ENCODE measurements around the gene OSBPL6.
"Not testable (repeated sequence)": the region's sequence is repeated elsewhere in the genome, so short reads cannot be mapped to it uniquely, and the experiment has no call there.

The OSBPL6 gene

GRCh38 chr2:178404368-178404767, 210.1 kb downstream of the OSBPL6 start:
- H3K9me3 ChIP-seq (ENCODE audit: control insufficient read depth, low read length) = no peaks in the 10 kb centered on the region
- no peaks in the 10 kb centered on the region for H3K27me3 ChIP-seq (ENCODE audit: control insufficient read depth, insufficient read depth, low read length, poor library complexity, severe bottlenecking)
- no peaks in the 10 kb centered on the region for H3K36me3 ChIP-seq (ENCODE audit: control insufficient read depth, insufficient read depth, low read length)
- WGBS, 2 experiments = 86 to 90% methylated on average over 4 of the region's 4 CpGs
- no peak overlapping the region for H3K27ac ChIP-seq (ENCODE audit: insufficient read depth, low read depth, low read length, poor library complexity, severe bottlenecking)
- H3K4me1 ChIP-seq (ENCODE audit: control insufficient read depth, insufficient read depth, low read length) = no peaks in the 10 kb centered on the region
- H3K4me3 ChIP-seq (ENCODE audit: insufficient read depth, low read depth, low read length) = no peak overlapping the region

GRCh38 chr2:178409261-178409660, 214.9 kb downstream of the OSBPL6 start:
- Histone ChIP-seq H3K27me3 (ENCODE audit: control insufficient read depth, insufficient read depth, low read length, poor library complexity, severe bottlenecking) (no peaks in the 10 kb centered on the region), H3K27ac (ENCODE audit: insufficient read depth, low read depth, low read length, poor library complexity, severe bottlenecking) (no peak overlapping the region), H3K4me3 (ENCODE audit: insufficient read depth, low read depth, low read length) (no peak overlapping the region), H3K4me1 (ENCODE audit: control insufficient read depth, insufficient read depth, low read length) (no peaks in the 10 kb centered on the region), H3K9me3 (ENCODE audit: control insufficient read depth, low read length) (no peaks in the 10 kb centered on the region), H3K36me3 (ENCODE audit: control insufficient read depth, insufficient read depth, low read length) (no peaks in the 10 kb centered on the region)
- WGBS, 2 experiments = 88 to 92% methylated on average over 2 to 5 of the region's 5 CpGs

- no peaks in the 10 kb centered on the region for H3K9me3 ChIP-seq (ENCODE audit: control insufficient read depth, low read length)
- H3K4me3 ChIP-seq (ENCODE audit: insufficient read depth, low read depth, low read length) = no peak overlapping the region
- no peak overlapping the region for H3K27ac ChIP-seq (ENCODE audit: insufficient read depth, low read depth, low read length, poor library complexity, severe bottlenecking)
- no peaks in the 10 kb centered on the region for H3K4me1 ChIP-seq (ENCODE audit: control insufficient read depth, insufficient read depth, low read length)
- H3K27me3 ChIP-seq (ENCODE audit: control insufficient read depth, insufficient read depth, low read length, poor library complexity, severe bottlenecking) = no peaks in the 10 kb centered on the region
- H3K36me3 ChIP-seq (ENCODE audit: control insufficient read depth, insufficient read depth, low read length) = no peaks in the 10 kb centered on the region
- 66 to 80% methylated on average over 3 of the region's 3 CpGs for WGBS, 2 experiments
These were observed 217.7 kb downstream of the OSBPL6 start for GRCh38 chr2:178412047-178412446.

- not testable (repeated sequence) for H3K9me3 ChIP-seq (ENCODE audit: control insufficient read depth, low read length); H3K27ac ChIP-seq (ENCODE audit: insufficient read depth, low read depth, low read length, poor library complexity, severe bottlenecking)
- 84 to 93% methylated on average over 8 of the region's 8 CpGs for WGBS, 2 experiments
These were observed 218.1 kb downstream of the OSBPL6 start for GRCh38 chr2:178412453-178412852.

GRCh38 chr2:178413472-178414265, 219.4 kb downstream of the OSBPL6 start:
- Histone ChIP-seq H3K27me3 (ENCODE audit: control insufficient read depth, insufficient read depth, low read length, poor library complexity, severe bottlenecking) (no peaks in the 10 kb centered on the region), H3K4me3 (ENCODE audit: insufficient read depth, low read depth, low read length) (peak overlapping the region; percentile 67), H3K27ac (ENCODE audit: insufficient read depth, low read depth, low read length, poor library complexity, severe bottlenecking) (peak overlapping the region; percentile 94), H3K9me3 (ENCODE audit: control insufficient read depth, low read length) (no peaks in the 10 kb centered on the region), H3K36me3 (ENCODE audit: control insufficient read depth, insufficient read depth, low read length) (no peaks in the 10 kb centered on the region), H3K4me1 (ENCODE audit: control insufficient read depth, insufficient read depth, low read length) (no peaks in the 10 kb centered on the region)
- 0 to 1% methylated on average over 45 of the region's 45 CpGs for WGBS, 2 experiments

More at GRCh38 chr2:178412453-178412852, 218.1 kb downstream of the OSBPL6 start:
- H3K4me3 ChIP-seq (ENCODE audit: insufficient read depth, low read depth, low read length); H3K27me3 ChIP-seq (ENCODE audit: control insufficient read depth, insufficient read depth, low read length, poor library complexity, severe bottlenecking); H3K36me3 ChIP-seq (ENCODE audit: control insufficient read depth, insufficient read depth, low read length); H3K4me1 ChIP-seq (ENCODE audit: control insufficient read depth, insufficient read depth, low read length): not testable (repeated sequence)

- Histone ChIP-seq H3K36me3 (ENCODE audit: control insufficient read depth, insufficient read depth, low read length) (no peaks in the 10 kb centered on the region), H3K27ac (ENCODE audit: insufficient read depth, low read depth, low read length, poor library complexity, severe bottlenecking) (peak overlapping the region; percentile 94), H3K4me3 (ENCODE audit: insufficient read depth, low read depth, low read length) (peak overlapping the region; percentile 67), H3K4me1 (ENCODE audit: control insufficient read depth, insufficient read depth, low read length) (no peaks in the 10 kb centered on the region), H3K9me3 (ENCODE audit: control insufficient read depth, low read length) (no peaks in the 10 kb centered on the region), H3K27me3 (ENCODE audit: control insufficient read depth, insufficient read depth, low read length, poor library complexity, severe bottlenecking) (no peaks in the 10 kb centered on the region)
- 23 to 25% methylated on average over 20 to 21 of the region's 21 CpGs for WGBS, 2 experiments
These were observed 220.2 kb downstream of the OSBPL6 start for GRCh38 chr2:178414266-178415247.

- no peaks in the 10 kb centered on the region for H3K9me3 ChIP-seq (ENCODE audit: control insufficient read depth, low read length)
- H3K4me3 ChIP-seq (ENCODE audit: insufficient read depth, low read depth, low read length) = no peak overlapping the region
These were observed 221.7 kb downstream of the OSBPL6 start for GRCh38 chr2:178415979-178416378.

GRCh38 chr2:178417916-178418315, 223.6 kb downstream of the OSBPL6 start:
- WGBS, 2 experiments = 91 to 93% methylated on average over 3 of the region's 3 CpGs
- Histone ChIP-seq H3K36me3 (ENCODE audit: control insufficient read depth, insufficient read depth, low read length) (no peaks in the 10 kb centered on the region), H3K4me1 (ENCODE audit: control insufficient read depth, insufficient read depth, low read length) (no peaks in the 10 kb centered on the region), H3K9me3 (ENCODE audit: control insufficient read depth, low read length) (no peaks in the 10 kb centered on the region), H3K27me3 (ENCODE audit: control insufficient read depth, insufficient read depth, low read length, poor library complexity, severe bottlenecking) (no peaks in the 10 kb centered on the region), H3K27ac (ENCODE audit: insufficient read depth, low read depth, low read length, poor library complexity, severe bottlenecking) (no peak overlapping the region), H3K4me3 (ENCODE audit: insufficient read depth, low read depth, low read length) (no peak overlapping the region)

More at GRCh38 chr2:178415979-178416378, 221.7 kb downstream of the OSBPL6 start:
- H3K27ac ChIP-seq (ENCODE audit: insufficient read depth, low read depth, low read length, poor library complexity, severe bottlenecking) = no peak overlapping the region
- no peaks in the 10 kb centered on the region for H3K27me3 ChIP-seq (ENCODE audit: control insufficient read depth, insufficient read depth, low read length, poor library complexity, severe bottlenecking)
- no peaks in the 10 kb centered on the region for H3K4me1 ChIP-seq (ENCODE audit: control insufficient read depth, insufficient read depth, low read length)
- no peaks in the 10 kb centered on the region for H3K36me3 ChIP-seq (ENCODE audit: control insufficient read depth, insufficient read depth, low read length)

- no peaks in the 10 kb centered on the region for H3K36me3 ChIP-seq (ENCODE audit: control insufficient read depth, insufficient read depth, low read length)
- no peak overlapping the region for H3K4me3 ChIP-seq (ENCODE audit: insufficient read depth, low read depth, low read length)
- 100% methylated on average over 1 of the region's 1 CpG; no CpG with 5 or more reads in 1 of the 2 experiments for WGBS, 2 experiments
- no peaks in the 10 kb centered on the region for H3K27me3 ChIP-seq (ENCODE audit: control insufficient read depth, insufficient read depth, low read length, poor library complexity, severe bottlenecking)
- no peaks in the 10 kb centered on the region for H3K9me3 ChIP-seq (ENCODE audit: control insufficient read depth, low read length)
- H3K27ac ChIP-seq (ENCODE audit: insufficient read depth, low read depth, low read length, poor library complexity, severe bottlenecking) = no peak overlapping the region
- H3K4me1 ChIP-seq (ENCODE audit: control insufficient read depth, insufficient read depth, low read length) = no peaks in the 10 kb centered on the region
These were observed 224.1 kb downstream of the OSBPL6 start for GRCh38 chr2:178418426-178418825.

GRCh38 chr2:178419123-178419522, 224.8 kb downstream of the OSBPL6 start:
- 89% methylated on average over 1 of the region's 1 CpG; no CpG with 5 or more reads in 1 of the 2 experiments for WGBS, 2 experiments
- Histone ChIP-seq H3K27me3 (ENCODE audit: control insufficient read depth, insufficient read depth, low read length, poor library complexity, severe bottlenecking) (no peaks in the 10 kb centered on the region), H3K27ac (ENCODE audit: insufficient read depth, low read depth, low read length, poor library complexity, severe bottlenecking) (no peak overlapping the region), H3K9me3 (ENCODE audit: control insufficient read depth, low read length) (no peaks in the 10 kb centered on the region), H3K4me3 (ENCODE audit: insufficient read depth, low read depth, low read length) (no peak overlapping the region), H3K4me1 (ENCODE audit: control insufficient read depth, insufficient read depth, low read length) (no peaks in the 10 kb centered on the region), H3K36me3 (ENCODE audit: control insufficient read depth, insufficient read depth, low read length) (no peaks in the 10 kb centered on the region)
